Measurements from ENCODE around the gene CTTNBP2. TPM values are rescaled to one million over a fixed set of nuclear protein-coding genes. Genes with fewer than 3 reads are reported as not detected.

The CTTNBP2 gene
- total and polyA plus RNA-seq, 2 experiments from 2014 or later = 7.9 to 14.5 TPM

GRCh38 chr7:117674617-117675016 is 198.6 kb downstream of the CTTNBP2 start:
- peak overlapping the region; percentile 87 for H3K27ac ChIP-seq
- DNase-seq (ENCODE audit: low spot score) = no peak
- 4% methylated on average over 3 of the region's 3 CpGs for WGBS (ENCODE audit: low lambda C conversion rate, missing lambda C conversion rate)

GRCh38 chr7:117673839-117674238 is 199.4 kb downstream of the CTTNBP2 start:
- Histone ChIP-seq H3K27me3 (no peaks in the 10 kb centered on the region), H3K27ac (peak overlapping the region; percentile 87), H3K4me2 (peak overlapping the region; percentile 67), H3K36me3 (replicated peaks; ENCODE audit: insufficient read depth, low read depth) (no peaks in the 10 kb centered on the region), H3K4me3 (no peak overlapping the region), H3K79me2 (no peaks in the 10 kb centered on the region), H3K9me3 (ENCODE audit: low read depth) (no peaks in the 10 kb centered on the region), H3K9me2 (replicated peaks; ENCODE audit: insufficient read depth) (no peaks in the 10 kb centered on the region), H2AFZ (peak overlapping the region; percentile 26), H4K20me1 (ENCODE audit: insufficient read depth, poor library complexity, severe bottlenecking) (no peaks in the 10 kb centered on the region), H3K4me1 (ENCODE audit: insufficient read depth) (peaks cover 34% of the 10 kb centered on the region)
- peak; percentile 60 for DNase-seq (ENCODE audit: low spot score)
- TF ChIP-seq CTCF (IDR thresholded peaks at IDR 0.05; ENCODE audit: poor library complexity) (peak; percentile 63), EZH2phosphoT487 (IDR thresholded peaks at IDR 0.05; ENCODE audit: low read depth, severe bottlenecking, unreplicated experiment) (no peak), EZH2 (IDR thresholded peaks at IDR 0.05; ENCODE audit: borderline replicate concordance) (no peak)

More at GRCh38 chr7:117674617-117675016, 198.6 kb downstream of the CTTNBP2 start:
- Histone ChIP-seq H3K9me3 (ENCODE audit: low read depth) (no peaks in the 10 kb centered on the region), H3K79me2 (no peaks in the 10 kb centered on the region), H3K27me3 (no peaks in the 10 kb centered on the region), H3K9me2 (replicated peaks; ENCODE audit: insufficient read depth) (no peaks in the 10 kb centered on the region), H2AFZ (no peak overlapping the region), H3K36me3 (replicated peaks; ENCODE audit: insufficient read depth, low read depth) (no peaks in the 10 kb centered on the region), H3K4me1 (ENCODE audit: insufficient read depth) (peaks cover 34% of the 10 kb centered on the region), H4K20me1 (ENCODE audit: insufficient read depth, poor library complexity, severe bottlenecking) (no peaks in the 10 kb centered on the region), H3K4me2 (peak overlapping the region; percentile 67), H3K4me3 (no peak overlapping the region)
- no peak for TF ChIP-seq EZH2 (IDR thresholded peaks at IDR 0.05; ENCODE audit: borderline replicate concordance)
- TF ChIP-seq EZH2phosphoT487 (IDR thresholded peaks at IDR 0.05; ENCODE audit: low read depth, severe bottlenecking, unreplicated experiment) = no peak
- no peak for TF ChIP-seq CTCF (IDR thresholded peaks at IDR 0.05; ENCODE audit: poor library complexity)

- Histone ChIP-seq H3K9me3 (ENCODE audit: low read depth) (no peaks in the 10 kb centered on the region), H3K4me3 (no peak overlapping the region), H3K27me3 (no peaks in the 10 kb centered on the region), H3K4me1 (ENCODE audit: insufficient read depth) (peaks cover 34% of the 10 kb centered on the region), H3K4me2 (peak overlapping the region; percentile 67), H3K79me2 (no peaks in the 10 kb centered on the region), H3K27ac (peak overlapping the region; percentile 87), H3K9me2 (replicated peaks; ENCODE audit: insufficient read depth) (no peaks in the 10 kb centered on the region), H4K20me1 (ENCODE audit: insufficient read depth, poor library complexity, severe bottlenecking) (no peaks in the 10 kb centered on the region), H3K36me3 (replicated peaks; ENCODE audit: insufficient read depth, low read depth) (no peaks in the 10 kb centered on the region), H2AFZ (peak overlapping the region; percentile 26)
- WGBS (ENCODE audit: low lambda C conversion rate, missing lambda C conversion rate) = 15% methylated on average over 14 of the region's 14 CpGs
- peak; percentile 73 for DNase-seq (ENCODE audit: low spot score)
- no peak for TF ChIP-seq CTCF (IDR thresholded peaks at IDR 0.05; ENCODE audit: poor library complexity)
- no peak for TF ChIP-seq EZH2phosphoT487 (IDR thresholded peaks at IDR 0.05; ENCODE audit: low read depth, severe bottlenecking, unreplicated experiment)
- no peak for TF ChIP-seq EZH2 (IDR thresholded peaks at IDR 0.05; ENCODE audit: borderline replicate concordance)
Measured at GRCh38 chr7:117673367-117673766, 199.9 kb downstream of the CTTNBP2 start.

- Histone ChIP-seq H4K20me1 (ENCODE audit: insufficient read depth, poor library complexity, severe bottlenecking) (no peaks in the 10 kb centered on the region), H2AFZ (no peak overlapping the region), H3K4me3 (no peak overlapping the region), H3K36me3 (replicated peaks; ENCODE audit: insufficient read depth, low read depth) (no peaks in the 10 kb centered on the region), H3K9me3 (ENCODE audit: low read depth) (no peaks in the 10 kb centered on the region), H3K9me2 (replicated peaks; ENCODE audit: insufficient read depth) (no peaks in the 10 kb centered on the region), H3K4me1 (ENCODE audit: insufficient read depth) (peaks cover 34% of the 10 kb centered on the region), H3K4me2 (peak overlapping the region; percentile 67), H3K27ac (peak overlapping the region; percentile 87), H3K27me3 (no peaks in the 10 kb centered on the region), H3K79me2 (no peaks in the 10 kb centered on the region)
- TF ChIP-seq CTCF (IDR thresholded peaks at IDR 0.05; ENCODE audit: poor library complexity) (no peak), EZH2phosphoT487 (IDR thresholded peaks at IDR 0.05; ENCODE audit: low read depth, severe bottlenecking, unreplicated experiment) (no peak), EZH2 (IDR thresholded peaks at IDR 0.05; ENCODE audit: borderline replicate concordance) (no peak)
- whole genome bisulfite sequencing (ENCODE audit: low lambda C conversion rate, missing lambda C conversion rate) = 37% methylated on average over 1 of the region's 1 CpG
- no peak for DNase-seq (ENCODE audit: low spot score)
Measured at GRCh38 chr7:117672453-117672852, 200.8 kb downstream of the CTTNBP2 start.
